Right renal pelvis (tissue), 4 donors: ENCODE measurements around the gene HS6ST3. TPM values are rescaled to one million over a fixed set of nuclear protein-coding genes. Genes with fewer than 3 reads are reported as not detected.

ENCODE experiments used
- DNase-seq, 4 donors: peaks; one replicate each; pipeline ENCODE4 v3.0.0-alpha.2; 2013; ENCODE audit warnings: low read depth in 4 of 4, low spot score in 3 of 4, missing footprints in 1 of 4
- polyA plus RNA-seq, 4 donors: library from polyadenylated mRNA; unstranded; fragments of 120-200 nt; gene quantifications; one replicate each; pipeline ENCODE4 v1.2.1, GENCODE V29; 2013; ENCODE audit not compliant: insufficient read length in 4 of 4

HS6ST3 gene
- polyA plus RNA-seq, 4 donors, result 2.9 to 4.4 (median 3.8) TPM

DNA sequence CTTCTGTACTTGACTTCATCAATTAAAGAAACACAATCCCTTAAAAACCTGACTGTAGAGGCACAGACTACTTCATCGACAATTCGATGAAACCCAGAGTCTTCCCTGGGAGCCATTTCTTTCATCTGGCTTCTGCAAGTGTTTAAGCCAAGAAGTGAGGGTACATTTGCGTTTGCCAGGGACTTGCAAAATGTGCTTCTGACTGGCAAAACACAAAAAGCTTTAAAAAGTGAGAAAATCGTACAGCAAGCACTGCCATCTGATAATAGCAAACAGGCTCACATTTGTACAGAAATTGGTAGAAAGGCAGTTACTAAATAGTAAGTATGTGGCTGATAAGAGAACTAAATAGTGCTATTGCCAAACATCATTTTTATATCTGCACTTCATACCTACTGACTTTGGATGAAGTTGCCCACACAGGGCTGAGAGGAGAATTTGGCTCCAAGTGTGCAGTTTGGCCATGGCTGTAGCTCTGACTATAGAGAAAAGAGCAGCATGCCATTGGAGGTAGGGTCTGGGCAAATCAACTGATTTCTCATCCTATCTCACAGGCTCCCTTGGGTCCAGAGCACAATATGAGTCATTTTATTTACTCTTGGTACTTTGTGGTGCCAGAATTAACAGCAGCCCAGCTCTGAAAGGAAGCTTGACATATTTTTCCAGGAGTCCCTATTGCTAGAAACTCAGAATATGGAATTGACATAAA, 546.2 kb downstream of the HS6ST3 start:
- no peak for DNase-seq

DNA sequence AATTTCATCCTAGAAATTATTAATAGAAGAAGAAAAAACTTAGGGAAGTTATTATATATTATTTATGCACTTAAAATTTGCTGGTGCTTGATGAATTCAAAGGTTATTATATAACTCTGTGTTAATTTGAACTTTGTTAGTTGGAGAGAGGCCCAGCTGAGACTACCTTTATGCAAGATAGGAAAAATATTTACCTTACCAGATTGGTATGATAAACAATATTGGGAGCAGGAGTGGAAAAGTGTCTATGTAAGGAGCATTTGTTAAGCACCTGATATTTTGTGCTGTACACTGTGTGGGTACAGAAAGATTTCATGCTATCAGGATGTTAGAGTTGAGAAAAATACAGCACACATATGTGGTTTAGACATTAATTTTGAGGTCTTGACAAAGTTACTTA, 547.1 kb downstream of the HS6ST3 start:
- DNase-seq, result no peak

DNA sequence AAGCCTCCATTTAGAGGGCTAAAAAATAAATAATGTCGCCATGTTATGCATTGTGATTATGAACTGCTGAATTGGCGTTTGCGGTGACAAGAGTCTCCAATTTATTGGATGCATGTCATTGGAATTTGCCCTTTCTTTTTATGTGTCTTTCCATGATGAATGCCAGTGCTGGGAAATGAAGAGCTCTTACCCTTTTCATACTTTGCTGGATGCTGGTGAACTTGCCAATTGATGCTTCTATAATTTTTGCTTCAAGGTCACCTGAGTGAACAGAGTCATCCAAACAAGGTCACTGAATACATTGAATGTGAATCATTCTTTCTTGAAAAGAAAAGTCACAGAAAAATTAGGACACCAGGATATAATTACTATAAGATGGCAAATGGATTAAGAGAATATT, 556.2 kb downstream of the HS6ST3 start:
- DNase-seq, result no peak

DNA sequence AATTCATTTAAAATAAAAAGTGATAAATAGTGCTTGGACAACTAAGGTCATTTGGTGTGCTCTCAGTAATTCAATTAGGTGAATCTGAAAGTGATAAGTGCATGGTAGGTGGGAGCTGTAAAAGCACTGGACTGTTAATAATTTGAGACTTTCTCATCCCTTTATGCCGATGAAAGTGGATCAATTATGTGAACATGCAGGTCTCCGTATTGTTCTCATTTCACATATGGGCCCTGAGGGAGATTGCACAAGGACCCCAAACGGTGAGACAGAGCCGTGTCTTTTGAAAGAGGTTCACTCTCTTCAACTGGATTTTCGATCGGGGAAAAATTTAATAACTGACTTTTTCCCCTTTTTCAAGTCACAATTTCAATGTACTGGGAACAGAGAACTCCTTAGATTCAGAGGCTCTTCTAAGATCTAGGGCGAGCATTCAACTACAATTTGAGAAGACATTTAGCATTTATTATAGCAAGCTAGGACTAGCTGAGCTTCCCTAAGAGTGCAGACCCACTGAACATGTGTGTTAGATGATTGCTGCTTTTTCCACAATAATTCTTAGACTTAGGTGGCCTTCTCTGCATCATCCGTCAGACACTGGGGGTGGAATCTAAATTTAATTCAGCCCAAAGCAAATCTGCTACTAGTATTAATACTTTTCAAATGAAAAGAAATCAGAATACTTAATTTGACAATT, 556.8 kb downstream of the HS6ST3 start:
- DNase-seq, result no peak

DNA sequence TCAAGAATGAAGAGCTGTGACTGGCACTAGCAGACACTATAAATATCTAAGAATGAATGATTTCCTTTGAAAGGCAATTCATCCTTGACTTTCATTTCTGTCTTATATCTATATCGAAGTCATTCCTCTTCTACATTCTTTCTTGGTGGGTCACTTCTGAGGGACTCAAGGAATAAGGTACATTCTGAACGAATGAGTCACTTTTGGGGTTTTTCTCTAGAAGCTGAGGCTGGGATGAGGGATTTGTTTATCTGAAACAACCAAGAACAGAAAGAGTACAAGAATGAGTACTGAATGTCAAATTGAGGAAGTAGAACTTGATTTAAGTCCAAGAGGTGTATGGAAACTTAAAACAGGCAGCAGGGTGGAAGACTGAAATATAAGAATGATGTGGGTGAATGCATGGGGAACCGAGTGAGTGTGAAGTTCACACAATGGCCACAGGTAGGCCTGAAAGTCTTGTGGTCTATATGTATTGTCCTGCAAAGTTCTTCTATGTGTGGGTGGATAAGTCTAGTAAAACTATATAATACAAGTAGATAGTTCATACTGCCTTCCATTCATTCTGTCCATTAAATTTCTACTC, 560.5 kb downstream of the HS6ST3 start:
- DNase-seq, result no peak

DNA sequence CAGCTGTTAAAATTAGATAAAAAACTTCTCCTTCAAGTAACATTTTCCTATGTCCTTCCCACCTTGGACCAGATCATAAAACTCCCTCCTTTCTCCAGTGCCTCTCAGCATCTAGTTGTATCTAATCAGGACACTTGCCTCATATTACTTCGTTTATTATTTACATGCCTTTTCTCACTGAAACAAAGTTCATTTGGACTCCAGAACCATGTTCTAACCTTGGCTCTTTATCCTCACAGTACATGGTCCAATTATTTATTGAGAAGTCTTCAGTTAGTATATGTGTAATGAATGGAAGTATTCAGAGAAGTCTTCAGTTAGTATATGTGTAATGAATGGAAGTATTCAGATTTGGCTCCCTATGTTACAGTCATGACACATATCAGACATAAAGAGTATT, 561.7 kb downstream of the HS6ST3 start:
- DNase-seq, result no peak

DNA sequence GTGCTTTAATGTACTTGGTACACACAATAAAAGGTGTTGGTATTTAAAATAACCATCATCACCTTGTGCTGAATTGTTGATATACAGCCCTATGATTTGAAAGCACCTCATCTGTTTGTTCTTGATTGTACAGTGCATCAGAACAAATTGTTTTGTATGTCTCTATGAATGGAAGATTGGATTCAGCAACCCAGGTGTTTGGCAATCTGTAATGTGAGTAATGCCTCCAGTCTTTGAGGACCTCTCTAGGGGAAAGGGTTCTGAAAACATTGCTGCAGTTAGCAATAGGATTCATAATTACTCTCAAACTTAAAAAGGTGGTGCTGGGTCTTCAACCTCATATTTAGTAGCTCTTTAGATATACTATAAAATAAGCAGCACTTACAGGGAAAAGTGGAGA, 562.6 kb downstream of the HS6ST3 start:
- DNase-seq, result no peak

DNA sequence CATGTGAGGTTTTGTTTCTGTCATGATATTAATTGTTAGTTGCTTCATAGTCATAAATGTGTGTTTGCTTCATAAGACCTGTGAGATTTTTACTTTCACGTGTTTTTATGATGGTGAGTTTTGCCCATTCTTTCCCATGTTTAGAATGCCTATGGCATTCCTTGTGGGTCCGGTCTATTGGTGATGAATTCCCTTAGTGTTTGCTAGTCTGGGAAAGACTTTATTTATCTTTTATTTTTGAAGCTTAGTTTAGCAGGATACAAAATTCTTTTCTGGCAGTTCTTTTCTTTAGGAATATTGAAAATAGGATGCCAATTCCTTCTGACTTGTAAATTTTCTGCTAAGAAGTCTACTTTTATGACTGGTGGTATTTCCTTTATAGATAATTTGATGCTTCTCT, 571.7 kb downstream of the HS6ST3 start:
- no peak for DNase-seq

DNA sequence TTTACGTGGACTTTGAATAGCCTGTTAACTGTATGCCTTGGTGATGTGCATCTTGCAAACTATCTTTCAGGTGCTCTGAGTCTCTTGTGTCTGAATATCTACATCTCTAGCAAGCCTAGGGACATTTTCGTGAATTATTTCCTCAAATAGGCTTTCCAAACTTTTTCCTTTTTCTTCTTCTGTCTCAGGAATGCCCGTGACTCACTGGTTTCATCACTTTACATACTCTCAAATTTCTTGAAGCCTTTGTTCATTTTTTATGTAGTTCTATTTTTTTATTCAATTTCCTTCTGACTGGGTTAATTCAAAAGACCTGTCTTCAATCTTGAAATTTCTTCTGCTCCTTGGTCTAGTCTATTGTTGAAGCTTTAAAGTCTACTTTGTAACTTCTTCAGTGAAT, 572.1 kb downstream of the HS6ST3 start:
- DNase-seq, result no peak

DNA sequence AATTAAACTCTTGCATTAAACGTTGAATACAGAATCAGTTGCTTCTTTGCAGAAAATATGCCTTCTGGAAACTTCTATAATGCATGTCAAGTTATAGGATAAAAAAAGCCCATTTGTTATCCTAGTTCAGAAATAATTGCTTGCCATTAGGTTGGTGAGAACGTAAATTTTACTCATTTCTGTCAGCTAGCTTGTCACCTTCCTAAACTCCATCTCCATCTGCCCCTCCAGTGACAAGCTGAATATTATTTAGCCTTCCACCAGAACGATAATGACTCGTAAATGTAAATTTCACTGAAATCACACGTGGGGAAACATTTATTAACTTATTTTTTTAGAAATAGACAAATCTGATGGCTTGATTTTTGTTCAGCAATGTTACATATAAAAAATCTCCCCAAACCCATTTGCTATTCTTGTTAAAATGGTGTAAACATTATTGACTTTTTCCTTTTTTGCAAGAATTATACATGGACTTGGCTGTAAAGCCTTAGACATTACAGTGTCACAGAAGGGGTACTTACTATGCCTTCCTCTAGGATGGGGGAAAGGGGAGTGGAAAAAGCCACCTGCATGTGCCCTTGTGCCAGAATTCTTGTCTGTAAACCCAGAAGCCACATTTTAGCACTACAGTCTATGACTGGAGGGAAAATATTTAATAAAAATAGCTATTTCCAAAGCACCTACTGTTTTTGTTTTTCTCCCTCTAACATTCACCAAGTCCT, 577.5 kb downstream of the HS6ST3 start:
- DNase-seq, result no peak

DNA sequence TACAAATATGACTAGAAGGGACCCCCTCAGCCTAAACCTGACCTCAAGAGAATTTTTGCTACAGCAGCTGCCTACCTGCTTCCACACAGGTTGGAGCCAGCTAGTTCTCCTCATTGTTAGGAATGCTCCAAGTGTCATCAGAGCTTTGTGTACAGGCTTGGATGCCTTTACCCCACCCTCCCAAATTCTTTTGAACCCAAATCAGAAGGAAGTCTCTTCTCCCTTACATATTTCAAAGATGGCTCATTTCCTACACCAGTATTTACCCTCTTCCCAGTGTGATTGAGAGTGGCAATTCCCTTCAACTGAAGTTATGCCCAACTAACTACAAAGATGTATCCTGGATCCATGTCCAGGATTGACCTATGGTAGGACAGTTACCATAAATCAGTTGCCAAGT, 581.2 kb downstream of the HS6ST3 start:
- no peak for DNase-seq

DNA sequence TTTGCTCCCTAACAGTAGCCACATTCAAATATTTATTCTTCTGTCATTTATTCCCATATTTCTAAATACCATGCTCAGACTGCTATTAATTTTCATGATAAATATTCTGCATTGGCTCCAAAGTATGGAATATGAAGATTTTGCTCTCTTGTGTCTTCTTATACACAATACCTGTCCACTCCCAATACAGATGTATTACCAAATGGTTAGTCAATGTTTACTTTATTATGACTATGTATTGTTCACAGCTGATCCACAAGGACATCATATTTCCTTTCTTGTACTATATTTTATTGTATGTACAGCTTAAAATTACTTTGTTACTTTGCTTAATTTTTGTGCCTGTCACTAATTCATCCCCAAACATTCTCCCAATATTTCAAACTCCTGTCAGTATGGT, 582.1 kb downstream of the HS6ST3 start:
- DNase-seq, result no peak

DNA sequence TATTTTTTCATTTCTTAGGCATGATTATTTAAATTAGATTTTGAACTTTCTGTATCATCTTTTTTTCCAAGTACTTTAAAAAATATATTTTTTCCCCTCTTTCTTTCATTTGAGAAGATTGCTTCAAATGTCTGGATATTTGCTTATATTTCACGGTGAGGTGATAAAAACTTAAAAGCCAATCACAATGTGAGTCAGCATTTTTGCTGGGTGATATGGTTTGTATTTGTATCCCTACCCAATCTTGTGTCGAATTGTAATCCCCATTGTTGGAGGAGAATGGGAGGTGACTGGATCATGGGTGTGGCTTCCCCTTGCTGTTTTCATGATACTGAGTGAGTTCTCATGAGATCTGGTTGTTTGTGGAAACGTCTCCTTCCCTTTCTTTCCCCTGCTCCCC, 583.9 kb downstream of the HS6ST3 start:
- no peak for DNase-seq

DNA sequence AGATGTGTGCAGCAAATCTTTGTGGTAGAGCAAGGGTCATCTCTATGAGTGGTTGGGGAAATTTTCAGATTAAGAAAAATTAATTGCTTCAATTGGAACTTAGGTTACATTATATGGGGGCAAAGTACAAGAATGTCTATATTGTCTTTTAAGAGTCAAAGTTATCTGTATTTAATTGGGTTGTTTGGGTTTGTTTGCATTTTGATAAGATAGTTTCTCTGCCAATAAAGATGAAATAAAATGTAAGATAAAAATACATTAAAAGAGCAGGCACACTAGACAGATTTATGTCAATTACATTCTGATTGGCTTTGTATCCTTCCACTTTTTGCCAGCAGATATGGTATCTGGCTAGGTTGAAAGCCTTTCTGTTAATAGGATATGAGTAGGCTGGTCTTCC, 587.1 kb downstream of the HS6ST3 start:
- DNase-seq, result no peak

DNA sequence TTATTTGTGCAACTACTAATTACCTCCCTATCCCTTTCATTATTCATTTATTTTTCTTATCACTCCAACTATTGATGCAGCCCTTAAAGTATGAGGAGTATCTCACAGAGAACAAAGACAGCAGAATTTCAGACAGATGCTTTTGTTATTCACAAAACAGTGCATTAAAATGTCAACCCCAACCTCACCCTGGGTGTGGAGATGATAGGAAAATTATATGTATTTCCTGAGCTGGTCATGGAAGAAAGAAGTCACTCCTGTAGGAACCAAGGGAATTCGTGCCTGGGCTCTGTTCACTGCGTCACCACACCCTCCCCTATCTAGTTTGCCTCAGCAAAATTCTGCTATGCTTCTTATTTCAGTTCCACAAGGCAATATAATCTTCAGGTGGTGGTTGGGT, 588.9 kb downstream of the HS6ST3 start:
- no peak for DNase-seq

DNA sequence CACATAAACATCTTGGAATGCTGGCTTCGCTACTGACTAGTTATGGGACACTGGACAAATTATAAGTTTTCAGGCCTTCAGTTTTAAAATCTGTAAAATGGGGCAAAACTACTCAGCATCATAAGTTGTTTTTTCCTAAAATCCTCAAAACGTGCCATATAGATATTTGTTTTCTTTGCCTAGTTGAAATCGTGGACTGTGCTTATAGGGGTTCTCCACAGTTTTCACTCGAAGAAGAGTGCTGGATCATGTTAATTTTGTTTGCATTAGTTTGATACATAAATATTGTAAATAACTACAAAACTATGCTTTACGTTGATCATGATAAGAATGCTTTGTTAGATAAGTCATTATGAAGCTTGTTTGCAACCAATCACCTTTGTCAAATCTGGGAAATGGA, 591.0 kb downstream of the HS6ST3 start:
- no peak for DNase-seq

DNA sequence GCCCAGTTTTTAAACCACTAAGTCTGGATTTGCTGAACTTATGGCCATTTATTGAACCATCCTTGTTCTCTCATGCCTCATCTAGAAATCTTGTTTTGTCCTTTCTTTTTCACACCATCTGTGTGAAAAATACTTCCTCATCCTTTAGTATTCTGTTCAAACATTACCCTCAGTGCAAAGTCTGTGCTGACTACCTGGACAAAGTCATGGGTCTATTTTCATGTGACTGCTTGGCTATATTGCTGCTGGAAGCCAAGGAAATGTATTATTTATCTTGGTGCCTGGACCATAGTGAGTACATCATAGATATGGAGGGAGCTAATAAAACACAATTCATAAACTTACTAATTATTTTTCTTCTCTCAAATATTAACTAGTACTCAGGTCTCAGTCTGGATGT, 591.9 kb downstream of the HS6ST3 start:
- no peak for DNase-seq

DNA sequence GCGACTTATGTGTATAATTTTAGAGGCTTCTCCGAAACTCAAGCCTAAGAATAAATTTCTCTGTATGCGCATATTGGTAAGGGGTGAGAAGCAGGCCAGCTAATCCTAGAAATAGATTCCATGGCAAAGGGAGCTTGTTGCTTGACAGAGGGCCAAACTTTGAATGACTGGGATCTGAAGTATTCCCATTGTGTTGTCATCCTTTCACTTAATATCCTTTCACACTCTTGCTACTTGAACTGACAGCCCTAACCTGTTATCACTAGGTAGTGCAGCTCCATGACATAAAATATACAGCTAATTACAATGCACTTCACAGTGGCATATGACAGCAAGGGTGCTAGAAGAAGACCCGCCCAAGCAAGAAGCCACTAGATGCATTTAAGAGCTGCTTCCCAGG, 594.6 kb downstream of the HS6ST3 start:
- no peak for DNase-seq

DNA sequence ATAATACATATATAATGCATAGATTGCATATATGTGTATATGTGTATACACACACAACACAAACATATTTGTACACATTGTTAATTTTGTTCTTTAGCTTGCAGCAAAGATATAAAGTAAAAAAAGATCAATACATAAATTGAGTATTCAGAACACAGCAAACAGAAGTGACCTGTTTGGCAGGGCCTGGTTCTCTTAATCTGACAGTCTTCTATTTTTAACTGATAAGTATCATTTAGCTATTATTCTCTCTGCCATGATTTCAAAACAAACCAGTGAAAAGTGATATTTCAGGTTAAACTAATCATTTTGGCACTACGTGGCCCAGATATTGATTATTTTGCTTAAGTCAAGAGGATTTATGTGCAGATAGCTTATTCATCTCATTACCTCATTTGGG, 595.0 kb downstream of the HS6ST3 start:
- no peak for DNase-seq

DNA sequence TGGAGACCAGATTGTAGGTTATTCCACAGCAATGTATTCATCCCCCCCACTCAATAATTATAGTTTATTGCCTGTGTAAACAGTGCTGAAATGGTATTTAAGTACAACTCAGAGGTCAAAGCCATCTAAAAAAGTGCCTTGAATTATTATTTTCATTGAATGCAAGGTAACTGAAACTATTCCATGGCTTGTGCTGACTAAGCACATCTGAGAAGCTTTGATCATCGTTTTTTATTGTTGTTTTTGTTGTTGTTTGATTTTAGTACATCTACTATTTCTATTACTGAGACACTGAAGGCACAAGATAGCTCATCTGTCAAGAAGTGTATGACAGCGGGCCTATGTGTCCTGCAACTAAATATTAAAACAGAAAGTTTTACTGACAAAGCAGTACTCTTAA, 596.4 kb downstream of the HS6ST3 start:
- DNase-seq, result no peak

DNA sequence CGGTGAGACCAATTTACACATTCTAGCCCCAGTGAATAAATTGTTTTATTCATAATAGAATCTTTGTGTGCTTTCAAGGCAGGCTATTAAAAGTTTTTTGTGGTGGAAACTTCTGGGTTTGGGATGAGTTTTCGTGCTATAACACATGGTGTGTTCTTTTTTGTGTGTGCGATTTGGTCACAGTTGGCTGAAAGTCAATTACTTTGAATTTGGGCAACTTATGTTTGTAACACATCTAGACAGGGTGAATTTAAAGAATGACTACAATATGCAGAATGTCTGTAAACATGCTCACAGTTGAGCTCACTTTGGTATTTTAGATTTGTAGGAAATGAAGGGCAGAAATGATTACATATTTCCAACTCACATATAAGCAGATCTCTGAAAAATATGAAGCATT, 597.3 kb downstream of the HS6ST3 start:
- DNase-seq, result no peak

DNA sequence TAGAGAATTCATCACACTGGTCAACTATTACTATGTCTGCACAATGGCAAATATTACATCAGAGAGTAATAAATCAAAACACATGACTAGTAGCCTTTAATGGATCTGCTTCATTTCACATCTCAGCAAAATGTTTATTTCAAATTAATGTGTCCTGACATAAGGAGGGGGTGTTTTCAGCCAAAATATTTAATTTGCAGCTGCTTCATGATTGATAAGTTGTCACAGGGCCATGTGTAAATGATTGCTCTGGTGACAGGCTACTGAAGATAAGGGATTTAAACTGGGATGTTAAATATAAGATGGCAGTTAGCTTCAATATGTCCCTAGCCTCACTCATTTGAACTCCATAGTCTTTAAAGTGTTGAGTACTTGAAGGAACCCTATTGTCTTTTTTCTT, 601.1 kb downstream of the HS6ST3 start:
- no peak for DNase-seq
